Hepatocyte (in vitro differentiated cells): Measurements from ENCODE around the gene AGAP1. TPM values are rescaled to one million over a fixed set of nuclear protein-coding genes. Genes with fewer than 3 reads are reported as not detected.

Source experiments
- DNase-seq: peaks from one replicate; pipeline ENCODE4 v3.0.0-alpha.2; 2016; ENCODE audit warnings: low spot score
- H2AFZ ChIP-seq: fragments of 200-600 bp; sonication (generic); 2 replicates; pipeline ENCODE4 v1.6.0; 2016; ENCODE audit warnings: antibody characterized with exemption, mild to moderate bottlenecking
- H3K27ac ChIP-seq: fragments of 200-600 bp; sonication (generic); 2 replicates; pipeline ENCODE4 v1.5.1; 2016; ENCODE audit warnings: mild to moderate bottlenecking
- H3K27me3 ChIP-seq: fragments of 200-600 bp; sonication (generic); 2 replicates; pipeline ENCODE4 v1.6.1; 2016
- H3K36me3 ChIP-seq: fragments of 200-600 bp; sonication (generic); replicated peaks from 2 replicates; pipeline ENCODE4 v1.5.1; 2016; ENCODE audit warnings: low read depth; ENCODE audit not compliant: insufficient read depth
- H3K4me1 ChIP-seq: fragments of 200-600 bp; sonication (generic); 2 replicates; pipeline ENCODE4 v1.5.1; 2016; ENCODE audit warnings: mild to moderate bottlenecking, moderate library complexity; ENCODE audit not compliant: insufficient read depth
- H3K4me2 ChIP-seq: fragments of 200-600 bp; sonication (generic); 2 replicates; pipeline ENCODE4 v1.6.0; 2016
- H3K4me3 ChIP-seq: fragments of 200-600 bp; sonication (generic); 2 replicates; pipeline ENCODE4 v1.5.1; 2016; ENCODE audit warnings: mild to moderate bottlenecking
- H3K79me2 ChIP-seq: fragments of 200-600 bp; sonication (generic); 2 replicates; pipeline ENCODE4 v1.6.0; 2017; ENCODE audit warnings: mild to moderate bottlenecking
- H3K9me2 ChIP-seq: fragments of 200-600 bp; sonication (generic); replicated peaks from 2 replicates; pipeline ENCODE4 v1.6.0; 2017; ENCODE audit warnings: mild to moderate bottlenecking; ENCODE audit not compliant: insufficient read depth
- H3K9me3 ChIP-seq: fragments of 200-600 bp; sonication (generic); 2 replicates; pipeline ENCODE4 v1.5.1; 2016; ENCODE audit warnings: low read depth, mild to moderate bottlenecking
- H4K20me1 ChIP-seq: fragments of 200-600 bp; sonication (generic); 2 replicates; pipeline ENCODE4 v1.6.0; 2016; ENCODE audit warnings: mild to moderate bottlenecking; ENCODE audit not compliant: insufficient read depth, poor library complexity, severe bottlenecking
- CTCF ChIP-seq: fragments of 200-600 bp; sonication (generic); IDR thresholded peaks from 2 replicates; pipeline ENCODE4 v1.5.1; 2016; ENCODE audit warnings: antibody characterized with exemption, mild to moderate bottlenecking; ENCODE audit not compliant: poor library complexity
- EZH2 ChIP-seq: fragments of 200-600 bp; sonication (generic); IDR thresholded peaks from 2 replicates; pipeline ENCODE4 v1.6.1; 2016; ENCODE audit warnings: antibody characterized with exemption, mild to moderate bottlenecking, borderline replicate concordance
- EZH2phosphoT487 ChIP-seq: fragments of 200-600 bp; sonication (generic); IDR thresholded peaks from one replicate; pipeline ENCODE4 v1.6.1; 2018; ENCODE audit warnings: antibody characterized with exemption, mild to moderate bottlenecking, low read depth, moderate library complexity; ENCODE audit not compliant: unreplicated experiment, severe bottlenecking
- WGBS: methylation state at CpG from one replicate; pipeline ENCODE4 v1.1.6; 2016; ENCODE audit warnings: low lambda C conversion rate; ENCODE audit errors: missing lambda C conversion rate; 5-methylcytosine and 5-hydroxymethylcytosine counted together
- polyA plus RNA-seq: library from polyadenylated mRNA; unstranded; fragments of >200 nt; fragmentation: Nextera tagmentation; extraction: Ambion mirVana; gene quantifications from 2 replicates; pipeline ENCODE4 v1.2.1, GENCODE V29; 2016
- total RNA-seq: library from RNA; depleted of rRNA; stranded (reverse); fragments of >200 nt; gene quantifications from 2 replicates; pipeline ENCODE4 v1.2.3, GENCODE V29; 2014

AGAP1 gene
- total RNA-seq = 19.2 and 20.0 TPM in 2 replicates
- polyA plus RNA-seq = 7.9 and 12.1 TPM in 2 replicates

DNA sequence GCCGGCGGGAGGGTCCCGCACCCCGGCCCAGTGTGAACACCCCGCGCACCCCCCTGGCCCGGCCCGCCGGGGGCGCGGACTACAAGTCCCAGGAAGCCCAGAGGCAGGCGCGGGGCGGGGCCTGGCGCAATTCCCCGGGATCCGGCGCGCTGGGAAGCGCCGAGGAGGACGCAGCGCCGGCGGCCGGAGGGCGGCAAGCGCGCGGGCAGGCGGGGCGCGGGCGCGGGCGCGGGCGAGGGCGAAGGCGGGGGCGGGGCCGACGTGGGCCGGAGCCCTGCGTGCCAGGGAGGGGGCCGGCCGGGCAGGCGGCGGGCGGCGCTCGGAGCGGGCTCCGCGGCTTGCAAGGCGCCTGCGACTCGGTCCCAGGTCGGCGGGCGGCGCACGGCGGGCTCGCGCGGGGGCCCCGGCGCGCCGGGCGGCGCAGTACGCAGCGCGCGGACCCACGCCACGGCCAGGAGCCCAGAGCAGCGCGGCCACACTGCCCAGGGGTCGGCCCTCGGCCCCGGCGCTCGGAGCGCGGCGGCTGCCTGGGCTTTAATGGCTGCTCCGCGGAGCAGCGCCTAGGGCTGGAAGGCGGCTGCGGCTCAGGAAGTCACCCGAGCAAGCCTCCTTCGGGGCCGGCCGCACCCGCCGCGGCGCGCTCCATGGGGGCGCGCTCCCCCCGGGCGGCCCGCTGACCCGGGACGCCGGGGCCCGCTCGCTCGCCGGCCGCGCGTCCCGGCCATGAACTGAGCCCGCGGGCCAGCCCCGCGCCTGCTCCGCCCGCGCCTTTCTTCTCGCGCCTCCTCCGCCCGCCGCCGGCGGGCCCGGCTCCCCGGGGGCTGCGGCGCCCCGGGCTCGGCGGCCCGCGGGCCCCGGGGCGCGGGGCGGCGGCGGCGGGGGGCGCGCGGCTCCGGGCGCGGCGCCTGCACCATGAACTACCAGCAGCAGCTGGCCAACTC is at the start of gene AGAP1:
Gene AGAP1, plus strand, starts transcription at position 269 of the 941 bp plus-strand sequence.
- Histone ChIP-seq H3K4me2 (peak within 1 kb of the TSS; percentile 96), H3K4me3 (peak within 1 kb of the TSS; percentile 96), H3K27ac (peak within 1 kb of the TSS; percentile 75), H3K36me3 (no peaks in the 10 kb centered on the region), H3K27me3 (no peaks in the 10 kb centered on the region), H2AFZ (peak within 1 kb of the TSS; percentile 95), H3K4me1 (peaks cover 21% of the 10 kb centered on the region), H3K9me3 (no peaks in the 10 kb centered on the region), H3K9me2 (no peaks in the 10 kb centered on the region), H4K20me1 (peaks cover 40% of the 10 kb centered on the region), H3K79me2 (peaks cover 45% of the 10 kb centered on the region)
- WGBS = 2% methylated on average over 32 of the region's 156 CpGs
- TF ChIP-seq CTCF (no peak), EZH2 (no peak), EZH2phosphoT487 (no peak)
- peak; percentile 96 for DNase-seq

DNA sequence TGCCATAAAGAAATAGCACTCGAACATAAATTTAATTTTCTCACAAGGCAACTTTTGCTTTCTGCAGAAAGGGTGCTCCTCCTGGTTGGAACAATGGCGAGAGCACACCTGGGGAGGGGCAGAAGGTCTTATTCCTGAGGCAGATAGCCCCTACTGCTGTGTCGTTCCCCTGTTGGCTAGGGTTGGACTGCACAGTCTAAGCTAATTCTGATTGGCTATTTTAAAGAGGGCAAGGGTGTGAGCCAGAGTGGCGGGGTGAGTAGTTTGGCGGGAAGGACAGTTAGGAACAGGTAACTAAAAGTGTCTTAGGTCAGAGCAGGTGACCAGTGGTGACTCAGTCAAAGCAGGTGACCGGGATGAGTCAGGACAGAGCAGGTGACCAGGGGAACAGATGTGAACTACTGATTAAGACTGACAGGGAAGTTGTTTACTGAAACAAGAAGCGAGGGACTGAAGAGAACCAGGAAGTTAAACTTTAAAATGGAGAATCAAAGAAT is 49.7 kb upstream of the AGAP1 start:
- Histone ChIP-seq H2AFZ (no peak overlapping the region), H3K27ac (peak overlapping the region; percentile 97), H3K36me3 (no peaks in the 10 kb centered on the region), H3K4me3 (no peak overlapping the region), H3K9me3 (no peaks in the 10 kb centered on the region), H3K27me3 (no peaks in the 10 kb centered on the region), H3K79me2 (no peaks in the 10 kb centered on the region), H3K4me1 (peaks cover 7% of the 10 kb centered on the region), H4K20me1 (no peaks in the 10 kb centered on the region), H3K9me2 (no peaks in the 10 kb centered on the region), H3K4me2 (no peak overlapping the region)
- peak; percentile 77 for DNase-seq
- no peak for TF ChIP-seq CTCF
- TF ChIP-seq EZH2 = no peak
- no peak for TF ChIP-seq EZH2phosphoT487
- WGBS = 73% methylated on average over 7 of the region's 7 CpGs

DNA sequence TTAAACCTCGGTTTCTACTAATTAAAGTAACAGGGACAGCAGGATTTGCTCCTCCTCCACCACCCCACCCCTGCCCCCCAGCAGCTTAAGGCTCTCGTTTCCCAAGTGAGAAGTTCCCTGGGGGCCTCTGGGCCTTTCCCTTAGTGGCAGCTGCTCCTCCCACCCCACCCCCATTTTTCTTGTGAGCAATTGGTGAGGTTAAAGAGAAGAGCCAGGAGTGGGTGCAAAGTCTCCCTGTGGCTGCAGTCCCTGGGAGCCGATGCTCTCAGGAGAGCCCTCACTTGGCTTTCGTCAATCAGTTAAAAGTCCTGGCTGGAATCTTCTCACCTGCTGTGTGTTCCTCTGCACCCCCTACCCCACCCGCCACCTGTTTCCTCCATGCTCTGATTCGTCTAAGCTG is 48.7 kb upstream of the AGAP1 start:
- WGBS = 61% methylated on average over 6 of the region's 6 CpGs
- TF ChIP-seq EZH2 (no peak), CTCF (no peak), EZH2phosphoT487 (no peak)
- peak; percentile 62 for DNase-seq
- H2AFZ ChIP-seq = no peak overlapping the region
- no peaks in the 10 kb centered on the region for H3K9me2 ChIP-seq
- H3K4me2 ChIP-seq = peak overlapping the region; percentile 38
- H3K36me3 ChIP-seq = no peaks in the 10 kb centered on the region
- no peaks in the 10 kb centered on the region for H3K27me3 ChIP-seq
- H3K79me2 ChIP-seq = no peaks in the 10 kb centered on the region
- peaks cover 7% of the 10 kb centered on the region for H3K4me1 ChIP-seq
- H3K4me3 ChIP-seq = no peak overlapping the region
- no peaks in the 10 kb centered on the region for H4K20me1 ChIP-seq
- peak overlapping the region; percentile 97 for H3K27ac ChIP-seq
- no peaks in the 10 kb centered on the region for H3K9me3 ChIP-seq
